PFSK-1 (cell line): ENCODE data around the gene GYS1.

Experiments
- POLR2AphosphoS5 ChIP-seq: IDR thresholded peaks from 2 replicates; pipeline ENCODE4 v1.6.1; 2012; ENCODE audit warnings: low read depth, mild to moderate bottlenecking, control low read depth, low read length, moderate library complexity
- REST ChIP-seq, 2 experiments: IDR thresholded peaks; 2 replicates each; pipeline versions ENCODE4 v1.6.1 to v1.8.0; 2011 to 2012; ENCODE audit warnings: low read depth in 2 of 2, low read length in 2 of 2, control low read depth in 1 of 2, inconsistent platforms in 1 of 2, mild to moderate bottlenecking in 1 of 2, moderate library complexity in 1 of 2; ENCODE audit not compliant: insufficient read depth in 1 of 2
- SIN3A ChIP-seq: IDR thresholded peaks from 2 replicates; pipeline ENCODE4 v1.6.1; 2012; ENCODE audit warnings: mild to moderate bottlenecking, low read length, moderate library complexity, borderline replicate concordance; ENCODE audit not compliant: insufficient read depth
- TAF1 ChIP-seq: IDR thresholded peaks from 2 replicates; pipeline ENCODE4 v1.6.1; 2012; ENCODE audit warnings: low read length, control low read depth, borderline replicate concordance; ENCODE audit not compliant: insufficient read depth

GRCh38 chr19:48955308-48955958 is 37.7 kb downstream of the GYS1 start:
- TF ChIP-seq TAF1 (no peak), REST (IDR thresholded peaks at IDR 0.05; ENCODE audit: insufficient read depth in 1 of 2, low read depth in 2 of 2, low read length in 2 of 2) (no peak), SIN3A (no peak), POLR2AphosphoS5 (no peak)
